GM12801 (cell line): ENCODE data around the gene FCRL4.

Experiments
- TF ChIP-seq, protein P1 (sequence below): IDR thresholded peaks from one replicate; pipeline ENCODE4 v1.5.1; 2011; ENCODE audit warnings: control low read depth; ENCODE audit not compliant: insufficient read length; ENCODE audit errors: extremely low read depth

The FCRL4 gene

DNA sequence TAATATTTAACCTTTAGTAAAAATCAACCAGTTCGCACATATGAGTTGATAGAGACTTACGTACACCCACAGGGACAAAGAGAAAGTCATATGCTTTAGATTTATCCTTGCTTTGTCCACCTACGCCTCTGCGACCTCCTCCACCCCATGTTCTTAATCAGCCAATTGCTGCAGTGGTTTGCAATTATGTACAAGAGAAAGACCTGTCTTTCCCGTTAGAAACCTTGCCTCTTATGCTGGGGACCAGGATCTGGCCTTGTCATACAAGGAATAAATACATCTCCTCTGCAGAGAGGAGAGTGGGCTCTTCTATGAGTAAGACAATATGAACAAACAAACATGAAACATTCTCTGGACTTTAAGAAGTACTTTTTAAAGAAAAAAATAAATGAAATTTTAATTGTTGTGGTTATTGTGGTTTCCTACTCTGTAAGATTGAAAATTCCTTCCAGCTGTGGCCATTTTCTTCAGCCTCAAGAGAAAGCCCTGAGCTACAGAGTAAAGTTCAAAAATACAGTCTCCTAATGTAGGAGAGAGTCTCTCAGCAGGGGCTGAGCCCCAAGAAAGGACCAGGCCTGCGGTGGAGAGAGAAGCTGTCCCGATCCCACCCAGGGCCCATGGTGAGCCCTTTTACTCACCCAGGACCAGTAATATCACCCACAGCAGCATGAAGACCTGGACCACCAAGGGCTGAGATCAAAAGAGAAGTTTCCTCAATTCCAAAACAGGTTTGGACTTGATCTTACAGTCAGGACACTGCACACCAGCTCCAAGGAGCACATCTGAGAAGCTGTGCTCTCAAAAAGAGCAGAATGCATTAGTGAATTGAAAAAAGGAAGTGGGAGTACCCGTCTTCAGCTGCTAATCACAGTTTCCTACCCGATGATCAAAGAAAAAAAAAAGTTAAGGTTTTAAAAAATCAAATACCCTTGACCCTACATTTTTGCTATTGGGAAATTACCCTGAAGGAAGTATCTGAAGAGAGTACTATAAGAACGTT, 45.9 kb downstream of the FCRL4 start, which contains the start of gene FCRL5:
Gene FCRL5, minus strand, starts transcription at position 822 of the 1,000 bp plus-strand sequence. Its CDS starts 153 bp downstream, at position 669.
- TF ChIP-seq, protein P1, sequence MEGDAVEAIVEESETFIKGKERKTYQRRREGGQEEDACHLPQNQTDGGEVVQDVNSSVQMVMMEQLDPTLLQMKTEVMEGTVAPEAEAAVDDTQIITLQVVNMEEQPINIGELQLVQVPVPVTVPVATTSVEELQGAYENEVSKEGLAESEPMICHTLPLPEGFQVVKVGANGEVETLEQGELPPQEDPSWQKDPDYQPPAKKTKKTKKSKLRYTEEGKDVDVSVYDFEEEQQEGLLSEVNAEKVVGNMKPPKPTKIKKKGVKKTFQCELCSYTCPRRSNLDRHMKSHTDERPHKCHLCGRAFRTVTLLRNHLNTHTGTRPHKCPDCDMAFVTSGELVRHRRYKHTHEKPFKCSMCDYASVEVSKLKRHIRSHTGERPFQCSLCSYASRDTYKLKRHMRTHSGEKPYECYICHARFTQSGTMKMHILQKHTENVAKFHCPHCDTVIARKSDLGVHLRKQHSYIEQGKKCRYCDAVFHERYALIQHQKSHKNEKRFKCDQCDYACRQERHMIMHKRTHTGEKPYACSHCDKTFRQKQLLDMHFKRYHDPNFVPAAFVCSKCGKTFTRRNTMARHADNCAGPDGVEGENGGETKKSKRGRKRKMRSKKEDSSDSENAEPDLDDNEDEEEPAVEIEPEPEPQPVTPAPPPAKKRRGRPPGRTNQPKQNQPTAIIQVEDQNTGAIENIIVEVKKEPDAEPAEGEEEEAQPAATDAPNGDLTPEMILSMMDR: no peak

DNA sequence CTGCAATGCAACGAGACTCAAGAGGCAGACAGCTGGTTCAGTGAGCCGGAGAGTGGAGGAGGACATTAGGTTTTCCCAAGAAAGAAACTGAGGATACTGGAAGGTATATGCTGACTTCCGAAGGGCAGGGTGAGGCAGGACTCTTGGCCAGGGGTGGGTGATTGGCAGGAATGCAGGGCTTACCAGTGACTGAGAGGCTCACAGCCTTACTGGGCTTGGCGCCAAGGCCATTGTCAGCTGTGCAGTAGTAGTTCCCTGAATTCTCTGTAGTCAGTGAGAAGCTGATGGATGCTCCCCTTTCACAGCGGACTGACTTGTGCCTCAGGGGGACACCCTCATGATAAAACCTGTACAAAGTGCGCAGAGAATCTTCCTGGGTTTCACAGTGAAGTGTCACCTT, 55.2 kb downstream of the FCRL4 start:
- TF ChIP-seq, protein P1: no peak

DNA sequence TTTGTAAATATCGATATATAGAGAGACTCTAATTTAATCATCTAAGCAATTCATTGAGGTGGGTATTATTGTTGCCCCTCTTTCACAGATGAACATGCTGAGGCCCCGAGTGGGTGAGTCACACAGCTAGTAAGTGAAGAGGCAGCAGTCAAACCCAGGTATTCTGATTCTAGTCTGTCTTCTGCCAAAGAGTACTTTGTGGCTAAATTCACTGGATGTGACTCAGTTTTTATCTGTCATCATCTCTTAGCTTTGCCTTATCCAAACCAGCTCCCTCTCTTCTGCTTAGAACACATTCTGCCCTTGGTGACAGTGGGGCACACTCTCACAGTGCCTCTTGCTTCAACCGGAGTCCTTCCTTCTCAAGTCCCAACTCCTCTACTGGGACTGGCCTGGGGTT, 57.0 kb downstream of the FCRL4 start:
- TF ChIP-seq, protein P1: no peak

DNA sequence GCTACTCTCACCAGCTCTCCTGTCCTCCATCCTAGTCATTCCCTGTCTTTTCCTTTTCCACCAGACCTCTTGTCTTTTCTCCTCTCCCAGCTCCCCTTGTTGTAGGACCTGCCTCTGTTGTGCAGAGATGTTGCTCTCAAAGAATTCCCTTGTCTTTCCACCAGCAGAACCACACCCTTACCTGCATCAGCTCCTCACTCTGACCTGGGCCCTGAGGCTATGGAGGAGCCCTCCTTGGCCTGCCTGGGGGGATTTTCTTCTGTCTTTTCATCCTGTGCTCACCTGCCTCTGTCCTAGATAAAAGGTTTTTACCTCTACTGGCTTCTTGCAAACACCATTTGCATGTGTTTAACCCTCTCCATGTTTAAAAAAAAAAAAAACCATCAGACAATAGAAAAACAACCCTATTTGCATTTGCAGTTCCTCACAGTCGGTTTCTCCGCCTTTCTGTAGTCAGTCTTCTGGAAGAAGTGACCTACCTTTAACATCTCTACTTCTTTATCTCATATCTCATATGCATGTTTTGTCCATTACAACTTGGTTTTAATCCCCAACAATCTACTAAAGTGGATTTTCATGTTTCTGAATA, 57.6 kb downstream of the FCRL4 start:
- TF ChIP-seq, protein P1: no peak

DNA sequence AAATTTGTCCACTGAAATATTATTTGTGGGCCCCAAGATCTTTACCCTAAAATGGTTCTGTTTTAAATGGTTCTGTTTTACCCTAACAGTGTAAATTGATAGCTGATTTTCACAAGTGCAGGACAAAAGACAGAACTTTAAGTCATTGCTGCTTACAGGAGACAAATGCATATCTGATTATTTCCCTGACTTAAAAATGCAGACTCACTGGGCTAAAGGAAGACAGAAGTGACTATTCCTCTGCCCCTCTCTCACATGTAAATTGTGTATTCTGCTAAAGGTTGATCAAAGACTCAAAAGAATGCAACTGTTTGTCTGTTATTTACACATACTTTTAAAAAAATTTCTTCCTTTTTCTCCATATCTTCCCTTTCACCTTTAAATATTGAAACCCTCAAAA, 58.3 kb downstream of the FCRL4 start:
- TF ChIP-seq, protein P1: no peak

DNA sequence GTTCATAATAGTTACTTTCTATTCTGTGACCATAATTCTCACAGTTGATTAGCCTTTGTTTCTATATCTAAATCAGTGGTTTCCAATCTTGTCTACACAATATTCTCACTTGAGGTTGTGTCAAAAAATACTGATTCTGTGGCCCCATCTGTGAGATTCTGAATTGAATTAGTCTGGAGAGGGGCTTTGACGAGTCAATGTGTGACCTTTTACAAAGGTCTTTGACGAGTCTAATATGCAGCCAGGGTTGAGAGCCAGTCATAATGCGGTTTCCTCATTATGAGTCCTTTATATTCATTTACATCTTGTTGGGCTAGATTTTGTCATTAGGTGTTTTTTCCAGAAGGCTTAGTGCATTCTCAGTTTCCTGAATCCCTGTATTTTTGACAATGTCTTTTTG, 65.3 kb downstream of the FCRL4 start:
- TF ChIP-seq, protein P1: no peak

DNA sequence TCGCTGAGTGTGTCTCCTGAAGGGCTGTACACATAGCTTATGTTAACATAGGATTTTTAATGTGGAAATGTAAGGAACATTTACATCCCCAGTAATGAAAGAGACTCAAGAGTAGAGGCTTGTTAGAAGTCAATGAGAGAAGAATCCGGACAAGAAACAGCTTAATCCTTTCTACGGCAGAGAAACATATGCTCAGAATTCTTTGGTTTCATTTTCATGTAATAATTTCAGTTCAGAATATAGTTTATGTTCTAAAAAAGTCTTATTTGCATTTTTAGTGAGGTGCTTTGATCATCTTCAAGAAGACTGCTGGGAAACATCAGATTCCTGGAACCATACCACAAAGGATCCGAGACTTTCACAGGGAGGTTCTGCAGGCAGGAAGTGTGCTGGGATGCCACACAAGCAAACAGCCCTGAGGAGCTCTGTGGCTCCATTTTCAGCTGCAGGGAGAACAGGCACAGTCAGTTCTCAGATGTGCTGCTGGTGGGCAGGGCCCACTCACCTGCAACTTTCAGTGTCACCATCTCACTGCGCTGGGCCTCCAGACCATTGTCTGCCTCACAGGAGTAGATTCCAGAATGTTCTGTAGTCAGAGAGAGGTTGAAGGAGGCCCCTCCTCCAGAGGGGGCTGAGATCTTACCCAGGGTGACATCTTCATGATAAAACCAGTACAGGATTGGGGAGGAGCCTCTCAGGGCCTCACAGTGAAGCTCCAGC, 74.0 kb downstream of the FCRL4 start:
- TF ChIP-seq, protein P1: no peak
